EH (cell line): ENCODE data around the gene F10.
"Not testable (repeated sequence)": the region's sequence is repeated elsewhere in the genome, so short reads cannot be mapped to it uniquely, and the experiment has no call there.

Experiments used
- DNase-seq: peaks from one replicate; pipeline ENCODE4 v3.0.0-alpha.2; 2015; ENCODE audit warnings: low read depth

Gene F10

GRCh38 chr13:113122550-113123225 lies at the start of gene F10:
Gene F10, plus strand, starts transcription at chr13:113122799. Its CDS starts 57 bp downstream, at chr13:113122856.
- peak; percentile 85 for DNase-seq

DNA sequence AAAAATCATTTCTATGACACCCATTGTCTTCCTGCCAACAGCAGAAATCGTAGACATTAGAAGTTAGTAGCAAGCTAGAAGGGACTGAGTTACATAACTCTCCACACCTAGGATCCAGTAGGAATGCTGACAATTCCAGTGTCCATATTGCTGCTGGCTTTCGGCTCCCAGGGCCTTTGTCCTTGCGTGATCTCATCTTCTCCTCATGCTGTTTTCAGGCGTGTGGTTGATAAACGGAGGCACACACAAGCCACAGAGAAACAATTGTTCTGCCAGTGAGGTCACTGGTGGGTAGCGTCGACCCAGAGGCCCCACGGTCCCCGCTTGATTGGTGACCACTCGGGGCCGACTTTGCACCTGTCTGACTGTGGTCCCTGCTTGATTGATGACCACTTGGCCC lies 48.7 kb upstream of the F10 start:
- no peak for DNase-seq

- no peak for DNase-seq
Observed at GRCh38 chr13:113074401-113074800, 48.2 kb upstream of the F10 start.

DNA sequence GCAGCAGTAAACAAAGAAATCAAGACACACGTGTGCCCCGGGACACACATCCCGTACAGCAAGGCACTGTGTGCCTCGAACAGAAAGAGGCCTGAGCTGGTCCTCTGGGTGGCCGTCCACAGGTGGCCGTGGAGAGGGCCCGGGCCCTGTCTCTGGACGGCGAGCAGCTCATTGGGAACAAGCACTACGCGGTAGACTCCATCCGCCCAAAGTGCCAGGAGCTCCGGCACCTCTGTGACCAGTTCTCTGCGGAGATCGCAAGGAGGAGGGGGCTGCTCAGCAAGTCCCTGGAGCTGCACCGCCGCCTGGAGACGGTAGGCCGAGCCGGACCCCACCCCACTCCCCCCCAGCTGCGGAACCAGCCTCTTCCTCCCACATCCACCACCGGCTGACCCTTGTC lies 47.7 kb upstream of the F10 start:
- DNase-seq, result no peak

DNA sequence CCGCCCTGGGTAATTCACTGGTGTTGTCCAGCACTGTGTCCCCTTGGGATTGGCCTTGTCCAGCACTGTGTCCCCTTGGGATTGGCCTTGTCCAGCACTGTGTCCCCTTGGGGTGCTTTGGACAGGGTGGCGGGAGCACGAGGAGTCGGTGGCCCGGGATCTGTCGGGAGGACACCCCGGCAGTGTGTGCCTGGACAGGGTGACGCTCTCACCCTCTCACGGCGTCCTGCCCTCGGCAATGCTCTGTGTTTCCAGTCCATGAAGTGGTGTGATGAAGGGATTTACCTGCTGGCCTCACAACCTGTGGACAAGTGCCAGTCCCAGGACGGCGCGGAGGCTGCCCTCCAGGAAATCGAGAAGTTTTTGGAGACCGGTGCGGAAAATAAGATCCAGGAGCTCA lies 46.9 kb upstream of the F10 start:
- DNase-seq, result no peak

DNA sequence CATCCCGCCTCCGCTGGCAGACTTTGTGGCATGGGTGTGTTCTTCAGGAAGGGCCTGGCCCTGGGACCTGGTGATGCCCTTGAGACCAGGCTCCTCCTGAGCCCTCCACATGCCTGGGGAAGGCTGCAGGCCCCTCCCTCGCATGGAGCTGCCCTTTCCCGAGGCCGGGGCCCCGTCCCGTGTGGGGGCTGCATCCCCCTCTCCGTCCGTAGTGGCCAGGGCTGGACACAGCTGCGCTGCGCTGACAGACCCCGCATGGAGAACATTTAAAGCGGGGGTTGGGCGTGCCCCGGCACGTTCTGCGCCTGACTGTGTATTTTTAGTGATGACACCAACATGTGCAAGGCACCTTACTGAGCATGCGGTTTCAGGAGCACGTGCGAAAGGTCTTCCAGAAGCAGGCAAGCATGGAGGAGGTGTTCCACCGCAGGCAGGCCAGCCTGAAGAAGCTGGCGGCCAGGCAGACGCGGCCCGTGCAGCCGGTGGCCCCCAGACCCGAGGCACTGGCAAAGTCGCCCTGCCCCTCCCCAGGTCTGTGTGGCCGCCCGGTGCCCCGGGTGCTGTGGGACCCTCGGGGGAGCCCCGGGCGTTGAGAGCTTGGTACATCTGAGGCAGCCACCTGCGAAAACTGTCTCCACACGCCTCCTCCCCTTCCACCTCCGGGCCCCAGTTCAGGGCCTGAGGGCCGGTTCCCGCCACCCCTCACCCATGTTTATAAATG lies 45.8 kb upstream of the F10 start:
- DNase-seq, result no peak

DNA sequence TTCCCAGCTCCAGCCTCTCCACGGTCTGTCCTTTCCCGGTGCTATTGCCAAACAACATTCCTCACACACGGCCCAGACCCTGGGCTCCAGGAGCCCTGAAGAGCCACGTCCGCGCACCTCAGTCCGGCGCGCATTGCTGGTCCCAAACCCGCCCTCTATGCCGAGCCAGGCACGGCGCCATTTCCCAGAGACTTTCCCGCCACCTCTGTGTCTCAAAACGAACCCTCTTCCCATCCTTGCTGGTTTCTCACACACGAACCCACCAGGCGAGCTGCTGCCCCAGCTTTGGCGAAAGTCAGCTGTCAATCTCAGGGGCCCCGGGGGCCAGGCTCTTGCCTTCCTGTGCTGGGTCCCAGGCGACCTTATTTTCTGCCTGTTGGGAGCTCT lies 45.0 kb upstream of the F10 start:
- no peak for DNase-seq

- DNase-seq, result no peak
Observed at GRCh38 chr13:113077953-113078901, 44.4 kb upstream of the F10 start.

GRCh38 chr13:113078902-113079780 lies 43.5 kb upstream of the F10 start:
- no peak for DNase-seq

GRCh38 chr13:113079781-113080080 lies 42.9 kb upstream of the F10 start:
- not testable (repeated sequence) for DNase-seq

- no peak for DNase-seq
Observed at GRCh38 chr13:113080361-113080831, 42.2 kb upstream of the F10 start.

DNA sequence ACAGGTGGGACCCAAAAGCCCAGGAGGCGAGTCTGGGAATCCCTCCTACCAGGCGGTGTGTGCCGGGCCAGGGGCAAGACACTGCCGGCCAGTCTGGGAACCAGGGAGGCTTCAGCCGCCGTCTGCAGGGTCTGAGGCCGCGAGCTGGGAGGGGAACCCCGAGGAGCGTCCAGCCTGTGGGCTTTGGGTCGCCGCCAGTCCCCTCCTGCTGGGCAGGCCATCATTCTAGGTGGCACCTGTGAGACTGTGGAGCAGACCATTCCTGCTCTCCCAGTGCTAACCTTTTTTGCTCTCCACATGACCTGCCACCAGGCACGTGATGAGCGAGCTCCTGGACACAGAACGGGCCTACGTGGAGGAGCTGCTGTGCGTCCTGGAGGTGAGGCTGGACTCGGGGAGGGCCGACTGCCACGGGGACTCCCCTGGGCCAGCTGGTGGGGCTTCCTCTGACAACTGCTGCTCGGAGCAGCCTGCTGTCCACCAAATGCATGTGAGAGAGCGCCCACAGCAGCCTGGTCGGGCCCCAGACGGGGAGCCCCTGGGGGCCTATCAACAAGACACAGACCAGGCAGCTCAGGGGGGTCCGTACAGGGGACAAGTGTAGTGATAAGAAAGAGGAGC lies 41.6 kb upstream of the F10 start:
- no peak for DNase-seq

- DNase-seq, result no peak
Observed at GRCh38 chr13:113082198-113083021, 40.2 kb upstream of the F10 start.

- no peak for DNase-seq
Observed at GRCh38 chr13:113083022-113083373, 39.6 kb upstream of the F10 start.

GRCh38 chr13:113083402-113084061 lies 39.1 kb upstream of the F10 start:
- no peak for DNase-seq

DNA sequence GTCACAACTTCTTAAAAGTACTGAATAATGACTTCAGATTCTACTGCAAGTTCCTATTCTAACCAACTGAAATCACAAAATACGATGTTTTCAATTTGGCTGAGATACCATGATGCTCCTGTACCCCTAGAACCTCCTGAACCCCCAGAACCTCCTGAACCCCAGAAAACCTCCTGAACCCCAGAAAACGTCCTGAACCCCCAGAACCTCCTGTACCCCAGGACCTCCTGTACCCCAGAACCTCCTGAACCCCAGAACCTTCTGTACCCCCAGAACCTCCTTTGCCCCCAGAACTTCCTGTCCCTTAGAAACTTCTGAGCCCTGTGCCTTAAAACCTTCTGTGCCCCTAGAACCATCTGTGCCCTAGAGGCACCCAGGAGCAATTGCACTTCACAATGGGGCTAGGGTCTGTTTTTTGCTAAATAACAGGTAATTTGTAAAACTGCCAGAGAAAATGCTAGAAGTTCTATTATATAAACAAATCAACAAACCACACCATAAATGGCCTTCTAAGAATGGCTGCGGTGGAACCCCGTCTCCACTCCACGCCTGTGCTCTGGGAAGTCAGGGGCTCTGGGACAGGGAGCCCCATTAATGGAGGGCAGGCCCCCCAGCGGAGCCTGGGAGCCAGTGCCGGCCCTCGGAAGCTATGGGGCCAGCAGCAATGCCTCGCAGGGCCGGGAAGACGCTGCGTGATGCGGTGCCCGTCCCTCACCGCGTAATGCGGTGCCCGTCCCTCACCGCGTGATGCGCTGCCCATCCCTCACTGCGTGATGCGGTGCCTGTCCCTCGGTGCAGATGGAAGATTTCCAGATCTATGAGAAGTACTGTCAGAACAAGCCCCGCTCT lies 38.3 kb upstream of the F10 start:
- DNase-seq, result no peak

DNA sequence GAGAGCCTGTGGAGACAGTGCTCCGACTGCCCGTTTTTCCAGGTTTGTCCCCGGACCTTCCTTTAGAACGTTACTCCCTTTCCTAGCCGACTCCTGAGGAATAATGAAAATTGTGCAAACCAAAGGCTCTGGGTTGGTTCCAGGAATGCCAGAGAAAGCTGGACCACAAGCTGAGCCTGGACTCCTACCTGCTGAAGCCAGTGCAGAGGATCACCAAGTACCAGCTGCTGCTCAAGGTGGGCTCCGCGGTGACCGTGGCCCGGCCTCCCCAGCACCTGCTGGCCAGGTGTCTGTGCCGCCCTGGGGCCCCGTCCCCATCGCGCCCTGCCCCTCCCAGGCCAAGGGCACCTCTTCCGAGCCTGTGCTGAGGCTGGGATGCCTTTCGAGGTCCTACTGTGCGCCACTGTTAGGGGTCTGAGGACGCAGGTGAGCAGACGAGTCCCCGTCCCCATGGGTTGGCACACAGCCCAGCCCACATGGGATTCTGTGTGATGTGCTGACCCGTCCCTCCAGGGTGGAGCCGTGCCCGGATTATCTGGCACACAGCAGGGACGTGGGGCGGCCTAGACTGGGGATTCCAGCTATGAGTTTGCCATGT lies 37.6 kb upstream of the F10 start:
- DNase-seq, result no peak

- no peak for DNase-seq
Observed at GRCh38 chr13:113086031-113086750, 36.4 kb upstream of the F10 start.
